Activated T-cell treated with anti-CD3 and anti-CD28 coated beads for 48 hours (primary cell): ENCODE data around the gene JUND.
A peak's percentile ranks its signal among the peaks of the same experiment; 100 is the strongest.

ENCODE experiments used
- DNase-seq: peaks from one replicate; pipeline ENCODE4 v3.0.0-alpha.2; 2020; ENCODE audit warnings: low read depth

The JUND gene

DNA sequence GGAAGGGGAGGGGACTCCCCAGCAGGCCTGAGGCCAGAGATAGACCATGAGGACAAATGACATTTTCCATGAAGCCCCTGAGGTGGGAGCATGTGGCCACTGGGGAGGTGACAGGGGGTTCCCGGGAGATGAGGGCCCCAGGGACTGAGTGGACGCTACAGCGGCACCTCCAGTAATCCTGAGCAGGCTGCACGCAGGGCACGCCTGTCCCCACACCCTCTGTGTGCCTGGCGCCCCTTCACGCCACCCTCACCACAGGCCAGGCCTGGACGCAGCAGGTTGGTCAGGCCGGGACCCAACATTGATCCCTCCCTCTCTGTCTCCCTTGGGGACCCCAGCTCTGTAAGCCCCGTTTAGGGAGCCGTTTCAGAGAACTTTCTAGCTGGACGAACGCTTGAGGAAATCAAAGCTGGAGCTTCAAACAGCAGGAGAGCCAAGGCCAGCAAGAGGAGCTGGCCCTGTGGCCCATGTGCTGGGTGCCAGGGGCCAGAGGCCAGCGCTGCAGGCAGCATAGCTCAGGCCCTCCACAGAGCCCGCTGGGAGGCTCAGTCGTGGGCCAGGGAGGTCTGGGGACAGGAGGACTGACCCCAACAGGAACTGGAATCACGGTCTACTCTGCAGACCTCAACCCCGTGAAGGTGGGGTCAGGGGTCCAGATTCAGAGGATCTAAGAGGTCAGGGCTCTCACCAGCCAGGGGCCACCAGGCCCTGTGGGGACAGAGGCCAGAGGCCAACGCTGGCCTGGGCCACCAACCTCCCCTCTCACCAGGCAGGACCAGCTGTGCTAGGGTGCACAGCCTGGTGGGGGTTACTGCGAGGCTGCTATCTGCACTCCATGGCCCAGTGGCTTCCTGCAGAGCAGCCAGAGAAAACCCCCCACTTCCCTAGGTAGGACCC, 26.9 kb upstream of the JUND start:
- DNase-seq = no peak

DNA sequence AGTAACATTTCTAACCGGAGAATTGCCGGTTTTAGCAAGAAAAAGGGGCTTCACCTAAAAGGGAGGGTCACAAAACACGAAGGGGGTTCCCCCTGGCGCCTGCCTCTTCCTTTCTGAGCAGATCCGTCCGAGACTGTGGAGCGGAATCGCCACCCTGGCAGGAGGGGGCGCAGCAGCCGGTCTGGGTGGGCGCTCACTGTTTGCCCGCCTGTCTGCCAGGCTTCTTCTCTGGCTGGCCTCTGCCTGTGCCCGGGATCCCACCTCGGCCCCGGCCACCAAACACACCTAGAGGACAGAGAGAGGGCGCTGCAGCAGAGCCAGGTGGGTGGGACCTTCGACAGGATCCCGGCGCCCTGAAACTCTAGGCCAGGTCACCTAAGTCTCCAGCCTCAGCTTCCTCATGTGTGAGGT, 25.9 kb upstream of the JUND start:
- no peak for DNase-seq

DNA sequence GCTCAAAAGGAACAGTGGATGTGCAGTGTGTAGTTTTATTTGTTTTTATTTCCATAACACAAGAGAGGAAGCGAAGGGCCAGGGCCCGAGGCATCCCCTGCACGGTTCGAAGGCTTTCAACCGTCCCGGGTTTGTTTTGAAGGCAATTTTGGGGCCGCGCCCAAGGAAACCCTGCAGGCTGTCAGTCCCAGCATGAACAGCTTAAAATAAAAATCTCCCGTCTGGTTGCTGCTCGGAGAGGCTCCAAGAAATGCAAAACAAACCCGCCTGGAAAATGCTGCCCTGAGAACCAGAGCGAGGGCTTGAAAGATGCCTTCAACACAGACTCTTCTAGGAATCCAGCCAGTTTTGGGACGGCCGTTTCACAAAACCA, 25.5 kb upstream of the JUND start:
- DNase-seq = no peak

GRCh38 chr19:18306209-18306887, 24.9 kb upstream of the JUND start:
- no peak for DNase-seq

- DNase-seq = peak; percentile 83
These were observed 23.3 kb upstream of the JUND start for GRCh38 chr19:18304458-18305310.

GRCh38 chr19:18304208-18304457, 22.7 kb upstream of the JUND start:
- DNase-seq = no peak

GRCh38 chr19:18301718-18302111, 20.3 kb upstream of the JUND start:
- no peak for DNase-seq

GRCh38 chr19:18300930-18301717, 19.7 kb upstream of the JUND start:
- no peak for DNase-seq

- DNase-seq = no peak
These were observed 18.2 kb upstream of the JUND start for GRCh38 chr19:18299654-18300053.

DNA sequence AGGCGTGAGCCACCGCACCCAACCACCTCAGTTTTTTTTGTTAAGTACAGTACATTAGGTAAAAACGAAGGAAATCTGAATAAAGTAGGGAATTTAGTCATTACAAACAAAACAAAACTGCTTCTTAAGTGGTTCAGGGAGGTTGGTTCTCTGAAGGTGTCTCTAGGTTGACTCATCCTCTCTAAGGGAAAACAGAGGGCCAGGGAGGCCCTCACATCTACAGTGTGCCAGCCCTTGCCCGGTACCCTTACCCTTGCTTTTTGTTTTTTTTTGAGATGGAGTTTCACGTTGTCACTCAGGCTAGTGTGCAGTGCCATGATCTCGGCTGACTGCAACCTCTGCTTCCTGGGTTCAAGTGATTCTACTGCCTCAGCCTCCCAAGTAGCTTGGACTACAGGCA, 17.2 kb upstream of the JUND start:
- no peak for DNase-seq

- no peak for DNase-seq
These were observed 15.9 kb upstream of the JUND start for GRCh38 chr19:18297308-18297707.

- DNase-seq = no peak
These were observed 13.6 kb upstream of the JUND start for GRCh38 chr19:18295034-18295451.

DNA sequence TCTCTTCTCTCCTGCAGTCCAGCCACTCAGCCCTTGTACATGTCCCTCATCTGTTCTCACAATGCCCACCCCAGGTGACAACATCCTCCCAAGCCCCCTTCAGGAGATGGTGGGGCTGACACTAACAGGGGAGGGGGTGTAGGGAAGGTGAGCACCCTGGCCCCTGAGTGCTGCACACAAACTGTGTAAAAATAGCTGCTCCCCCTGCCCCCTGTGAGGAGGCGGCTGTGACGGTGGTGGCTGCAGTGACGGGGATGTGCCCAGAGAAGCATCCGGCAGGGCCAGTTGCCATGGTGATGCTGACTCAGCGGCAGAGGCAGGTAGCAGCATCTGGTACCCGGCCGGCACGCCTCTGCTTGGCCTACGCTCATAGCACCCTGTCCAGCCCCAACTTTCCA, 13.0 kb upstream of the JUND start:
- DNase-seq = peak; percentile 87

DNA sequence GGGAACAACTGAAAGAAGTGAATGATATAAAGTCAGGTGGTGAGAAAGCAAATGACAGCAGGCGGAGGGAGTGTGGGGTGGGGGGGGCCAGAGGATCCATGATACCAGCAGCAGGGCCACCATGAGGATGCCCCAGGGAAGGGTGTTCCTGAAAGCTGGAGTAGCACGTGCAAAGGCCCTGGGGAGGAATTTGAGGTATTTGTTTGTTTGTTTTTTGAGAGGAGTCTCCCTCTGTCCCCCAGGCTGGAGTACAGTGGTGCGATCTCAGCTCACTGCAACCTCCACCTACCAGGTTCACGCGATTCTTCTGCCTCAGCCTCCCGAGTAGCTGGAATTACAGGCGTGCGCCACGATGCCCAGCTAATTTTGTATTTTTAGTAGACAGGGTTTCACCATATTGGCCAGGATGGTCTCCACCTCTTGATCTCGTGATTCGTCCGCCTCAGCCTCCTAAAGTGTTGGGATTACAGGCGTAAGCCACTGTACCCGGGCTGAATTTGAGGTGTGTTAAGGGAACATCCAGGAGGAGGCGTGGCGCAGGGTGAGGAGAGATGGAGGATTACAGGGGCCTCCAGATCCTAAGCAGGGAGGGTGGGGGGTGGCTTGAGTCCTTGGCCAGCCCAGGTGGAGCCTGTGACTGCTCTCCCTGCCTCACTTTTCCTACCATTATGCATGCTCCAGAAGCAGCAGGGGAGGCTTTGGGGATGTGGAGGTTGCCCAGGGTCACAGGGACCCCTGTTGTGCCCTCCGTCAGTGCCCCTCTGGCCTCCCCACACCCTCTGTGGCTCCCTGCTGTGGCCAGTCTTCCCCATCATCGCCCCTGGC, 12.4 kb upstream of the JUND start:
- DNase-seq = no peak

DNA sequence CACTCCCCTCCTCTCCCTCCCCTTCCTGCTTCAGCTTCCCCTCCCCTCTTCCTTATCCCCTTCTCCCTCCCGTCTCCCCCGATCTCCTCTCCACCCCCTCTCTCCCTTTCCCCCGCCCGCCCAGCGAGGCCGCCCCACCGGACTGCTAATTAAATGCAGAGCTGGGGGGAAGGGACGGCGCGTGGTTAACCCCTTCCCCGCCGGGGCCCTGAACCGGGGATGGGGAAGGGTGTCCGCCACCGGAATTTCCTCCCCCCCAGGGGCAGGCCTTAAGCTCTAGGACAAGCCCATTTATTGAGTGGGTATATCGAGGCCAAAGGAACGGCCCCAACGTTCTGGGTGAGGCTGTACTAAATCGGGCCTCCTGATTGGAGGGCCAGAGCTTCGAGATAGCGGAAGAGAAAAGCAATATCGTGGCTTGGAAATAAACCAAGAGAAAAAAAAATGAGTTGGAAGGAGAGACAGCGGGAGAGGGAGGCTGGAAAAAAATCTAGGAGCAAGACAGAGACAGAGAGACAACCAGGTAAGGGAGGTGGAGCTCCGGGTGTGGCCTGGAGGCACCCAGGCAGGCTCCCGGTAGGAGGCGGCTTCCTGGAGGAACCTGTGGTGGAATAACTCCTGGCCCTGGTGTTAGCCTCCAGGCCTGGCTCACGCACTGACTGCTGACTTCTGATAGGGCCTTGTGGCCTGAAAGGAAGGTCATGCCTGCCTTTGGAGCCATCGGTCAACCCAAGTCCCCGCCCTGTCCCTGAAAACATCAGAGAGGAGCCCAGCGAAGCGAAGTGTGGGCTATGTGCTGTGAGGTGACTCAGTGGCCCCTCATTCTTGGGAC, 11.6 kb upstream of the JUND start:
- DNase-seq = peak; percentile 65

- DNase-seq = no peak
These were observed 11.0 kb upstream of the JUND start for GRCh38 chr19:18292462-18292809.

GRCh38 chr19:18291590-18292461, 10.4 kb upstream of the JUND start:
- peak; percentile 91 for DNase-seq

- no peak for DNase-seq
These were observed 9.7 kb upstream of the JUND start for GRCh38 chr19:18291019-18291524.
